Progenitor cell of endocrine pancreas (in vitro differentiated cells): ENCODE measurements around the gene ACBD6. TPM values are rescaled to one million over a fixed set of nuclear protein-coding genes. Genes with fewer than 3 reads are reported as not detected.
"Not testable (repeated sequence)": the region's sequence is repeated elsewhere in the genome, so short reads cannot be mapped to it uniquely, and the experiment has no call there.

Experiments used
- DNase-seq: peaks from one replicate; pipeline ENCODE4 v3.0.0; 2021; ENCODE audit warnings: low spot score; ENCODE audit not compliant: unreplicated experiment
- H3K27ac Mint-ChIP-seq: 2 replicates; pipeline ENCODE4 v1.8.0; 2021; ENCODE audit warnings: mild to moderate bottlenecking, moderate library complexity, mixed read lengths
- H3K27me3 Mint-ChIP-seq: 2 replicates; pipeline ENCODE4 v1.8.0; 2021; ENCODE audit warnings: mixed read lengths
- H3K36me3 Mint-ChIP-seq: 2 replicates; pipeline ENCODE4 v1.8.0; 2022; ENCODE audit warnings: mixed read lengths; ENCODE audit not compliant: insufficient read depth
- H3K4me1 Mint-ChIP-seq: 2 replicates; pipeline ENCODE4 v1.8.0; 2021; ENCODE audit warnings: low read depth, mixed read lengths
- H3K4me3 Mint-ChIP-seq: 2 replicates; pipeline ENCODE4 v1.8.0; 2021; ENCODE audit warnings: low read depth, mild to moderate bottlenecking, moderate library complexity, mixed read lengths
- H3K9me3 Mint-ChIP-seq: 2 replicates; pipeline ENCODE4 v1.8.0; 2021; ENCODE audit warnings: low read depth, mixed read lengths
- CTCF ChIP-seq: fragments of 200-600 bp; sonication (generic); IDR thresholded peaks from one replicate; pipeline ENCODE4 v1.5.0; 2021; ENCODE audit warnings: antibody characterized with exemption, mild to moderate bottlenecking; ENCODE audit not compliant: unreplicated experiment
- total RNA-seq: library from RNA; stranded (reverse); gene quantifications from 2 replicates; pipeline ENCODE4 v1.2.1, GENCODE V29; 2021

ACBD6 gene
- total RNA-seq, 1 donor from 2014 or later, result 54.2 TPM

GRCh38 chr1:180470031-180470430, 32.3 kb downstream of the ACBD6 start:
- Mint-ChIP-seq H3K36me3 (peaks cover 18% of the 10 kb centered on the region), H3K9me3 (peaks cover 8% of the 10 kb centered on the region), H3K27ac (no peak overlapping the region), H3K4me1 (peaks cover 4% of the 10 kb centered on the region), H3K4me3 (no peak overlapping the region), H3K27me3 (no peaks in the 10 kb centered on the region)
- TF ChIP-seq CTCF, result no peak
- no peak for DNase-seq

- Mint-ChIP-seq H3K27ac (no peak overlapping the region), H3K27me3 (no peaks in the 10 kb centered on the region), H3K4me1 (peaks cover 4% of the 10 kb centered on the region), H3K9me3 (peaks cover 23% of the 10 kb centered on the region), H3K4me3 (no peak overlapping the region), H3K36me3 (peaks cover 31% of the 10 kb centered on the region)
- no peak for TF ChIP-seq CTCF
- no peak for DNase-seq
Observed at GRCh38 chr1:180468311-180468710, 34.1 kb downstream of the ACBD6 start.

- Mint-ChIP-seq H3K36me3 (peaks cover 50% of the 10 kb centered on the region), H3K9me3 (peaks cover 46% of the 10 kb centered on the region), H3K4me1 (no peaks in the 10 kb centered on the region), H3K27me3 (no peaks in the 10 kb centered on the region), H3K27ac (no peak overlapping the region), H3K4me3 (no peak overlapping the region)
- TF ChIP-seq CTCF, result no peak
- DNase-seq, result no peak
Observed at GRCh38 chr1:180462102-180462501, 40.3 kb downstream of the ACBD6 start.

GRCh38 chr1:180461682-180462081, 40.7 kb downstream of the ACBD6 start:
- not testable (repeated sequence) for H3K4me1 Mint-ChIP-seq, H3K27ac Mint-ChIP-seq, H3K27me3 Mint-ChIP-seq, DNase-seq, H3K4me3 Mint-ChIP-seq
- Mint-ChIP-seq H3K36me3 (peaks cover 50% of the 10 kb centered on the region), H3K9me3 (peaks cover 46% of the 10 kb centered on the region)

- no peak for TF ChIP-seq CTCF
- Mint-ChIP-seq H3K4me3 (no peak overlapping the region), H3K4me1 (no peaks in the 10 kb centered on the region), H3K9me3 (peaks cover 39% of the 10 kb centered on the region), H3K27ac (no peak overlapping the region), H3K27me3 (no peaks in the 10 kb centered on the region), H3K36me3 (peaks cover 48% of the 10 kb centered on the region)
- DNase-seq, result no peak
Observed at GRCh38 chr1:180458807-180459206, 43.6 kb downstream of the ACBD6 start.

- H3K27ac Mint-ChIP-seq, result no peak overlapping the region
- H3K4me1 Mint-ChIP-seq, result no peaks in the 10 kb centered on the region
- no peak overlapping the region for H3K4me3 Mint-ChIP-seq
- peaks cover 29% of the 10 kb centered on the region for H3K9me3 Mint-ChIP-seq
- H3K36me3 Mint-ChIP-seq, result peaks cover 44% of the 10 kb centered on the region
- TF ChIP-seq CTCF, result no peak
- no peaks in the 10 kb centered on the region for H3K27me3 Mint-ChIP-seq
- no peak for DNase-seq
Observed at GRCh38 chr1:180456191-180456590, 46.2 kb downstream of the ACBD6 start.
